ENCODE results near the gene LAPTM4A.

DNA sequence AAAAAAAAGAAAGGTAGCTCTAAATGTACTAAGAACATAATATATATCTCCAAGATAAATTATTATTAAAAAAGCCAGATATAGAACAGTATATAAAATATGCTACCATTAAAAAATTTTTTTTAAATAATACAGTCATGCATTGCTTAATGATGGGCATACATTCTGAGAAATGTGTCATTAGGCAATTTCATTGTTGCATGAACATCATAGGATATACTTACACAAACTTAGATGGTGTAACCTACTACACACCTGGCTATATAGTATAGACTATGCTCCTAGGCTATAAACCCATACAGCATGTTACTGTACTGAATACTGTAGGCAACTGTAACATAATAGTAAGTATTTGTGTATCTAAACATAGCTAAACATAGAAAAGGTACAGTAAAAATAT is 18.3 kb upstream of the LAPTM4A start:
- TF ChIP-seq, protein P1, sequence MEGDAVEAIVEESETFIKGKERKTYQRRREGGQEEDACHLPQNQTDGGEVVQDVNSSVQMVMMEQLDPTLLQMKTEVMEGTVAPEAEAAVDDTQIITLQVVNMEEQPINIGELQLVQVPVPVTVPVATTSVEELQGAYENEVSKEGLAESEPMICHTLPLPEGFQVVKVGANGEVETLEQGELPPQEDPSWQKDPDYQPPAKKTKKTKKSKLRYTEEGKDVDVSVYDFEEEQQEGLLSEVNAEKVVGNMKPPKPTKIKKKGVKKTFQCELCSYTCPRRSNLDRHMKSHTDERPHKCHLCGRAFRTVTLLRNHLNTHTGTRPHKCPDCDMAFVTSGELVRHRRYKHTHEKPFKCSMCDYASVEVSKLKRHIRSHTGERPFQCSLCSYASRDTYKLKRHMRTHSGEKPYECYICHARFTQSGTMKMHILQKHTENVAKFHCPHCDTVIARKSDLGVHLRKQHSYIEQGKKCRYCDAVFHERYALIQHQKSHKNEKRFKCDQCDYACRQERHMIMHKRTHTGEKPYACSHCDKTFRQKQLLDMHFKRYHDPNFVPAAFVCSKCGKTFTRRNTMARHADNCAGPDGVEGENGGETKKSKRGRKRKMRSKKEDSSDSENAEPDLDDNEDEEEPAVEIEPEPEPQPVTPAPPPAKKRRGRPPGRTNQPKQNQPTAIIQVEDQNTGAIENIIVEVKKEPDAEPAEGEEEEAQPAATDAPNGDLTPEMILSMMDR (IDR thresholded peaks at IDR 0.05), result no peak
- TF ChIP-seq POLR2A (IDR thresholded peaks at IDR 0.05), result no peak
- TF ChIP-seq POLR2AphosphoS5 (IDR thresholded peaks at IDR 0.05), result no peak

Measured in breast epithelium (tissue), 3 donors.